H54 (cell line): ENCODE data around the gene ATP8A2.

Source experiments
- DNase-seq: peaks from one replicate; pipeline ENCODE4 v3.0.0; 2011; ENCODE audit warnings: low spot score, mixed read lengths; ENCODE audit not compliant: insufficient read length
- FAIRE-seq: peaks from 3 replicates; lab custom pipeline; 2011; peaks lifted over from hg19 to GRCh38; lab: Jason Lieb, UNC
- POLR2A ChIP-seq: IDR thresholded peaks from 2 replicates; pipeline ENCODE4 v1.6.1; 2011; ENCODE audit warnings: low read depth, mild to moderate bottlenecking, low read length

The ATP8A2 gene

DNA sequence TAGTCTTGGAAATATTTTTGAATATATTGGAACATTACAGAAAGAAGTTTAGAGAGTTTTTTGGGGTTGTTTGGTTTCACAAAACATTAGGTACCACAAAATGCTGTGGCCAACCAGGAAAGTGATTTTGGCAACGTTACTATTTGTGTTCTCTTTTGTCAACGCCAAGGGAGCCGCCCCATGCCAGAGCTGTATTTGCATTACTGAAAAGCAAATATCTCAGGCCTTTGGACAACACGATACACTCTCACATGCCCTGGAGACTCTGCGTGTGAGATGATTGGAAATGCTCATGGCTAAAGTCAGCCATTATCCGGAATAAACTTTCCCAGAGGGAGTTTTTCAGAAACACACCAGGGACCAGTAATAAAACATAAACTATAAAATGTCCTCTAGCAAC, 355.5 kb downstream of the ATP8A2 start:
- TF ChIP-seq POLR2A = no peak
- FAIRE-seq (no peak), DNase-seq (no peak)

DNA sequence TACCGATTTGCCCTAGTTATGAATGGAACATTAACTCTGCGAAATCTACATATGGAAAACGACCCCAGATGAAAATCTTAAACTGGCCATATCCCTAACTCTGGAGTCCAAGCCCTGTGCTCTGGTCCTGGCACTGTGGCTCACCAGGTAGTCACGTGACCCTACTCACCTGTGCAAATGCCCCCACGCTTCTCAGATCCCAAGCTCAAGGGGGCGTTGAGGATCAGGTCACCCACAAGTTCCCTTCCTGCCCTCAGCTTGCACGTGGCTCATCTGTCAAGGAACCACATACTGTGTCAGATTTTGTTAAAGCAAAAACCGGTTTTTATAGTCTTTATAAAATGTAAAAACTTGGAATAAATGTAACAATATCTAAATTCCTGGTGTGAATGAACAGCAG, 356.0 kb downstream of the ATP8A2 start:
- TF ChIP-seq POLR2A = no peak
- DNase-seq = no peak
- no peak for FAIRE-seq

DNA sequence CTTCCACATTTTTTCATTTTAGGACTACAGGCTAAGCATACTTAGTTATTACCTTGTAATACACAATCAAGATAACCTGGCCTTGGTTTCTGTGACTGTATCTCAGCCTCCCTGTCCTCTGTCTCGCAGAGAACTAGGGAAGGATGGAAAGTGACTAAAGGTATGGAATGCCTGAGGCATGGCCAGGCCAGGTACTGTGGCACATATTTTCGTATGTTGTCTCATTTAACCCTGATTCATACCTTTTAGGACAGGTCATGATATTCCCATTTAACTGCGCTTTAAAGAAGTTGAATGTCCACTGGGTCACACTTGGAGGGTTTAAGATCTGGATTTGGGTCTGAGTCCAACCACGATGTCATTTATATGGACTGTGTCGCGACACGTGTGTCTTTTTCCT, 357.4 kb downstream of the ATP8A2 start:
- no peak for DNase-seq
- no peak for FAIRE-seq
- TF ChIP-seq POLR2A = no peak

DNA sequence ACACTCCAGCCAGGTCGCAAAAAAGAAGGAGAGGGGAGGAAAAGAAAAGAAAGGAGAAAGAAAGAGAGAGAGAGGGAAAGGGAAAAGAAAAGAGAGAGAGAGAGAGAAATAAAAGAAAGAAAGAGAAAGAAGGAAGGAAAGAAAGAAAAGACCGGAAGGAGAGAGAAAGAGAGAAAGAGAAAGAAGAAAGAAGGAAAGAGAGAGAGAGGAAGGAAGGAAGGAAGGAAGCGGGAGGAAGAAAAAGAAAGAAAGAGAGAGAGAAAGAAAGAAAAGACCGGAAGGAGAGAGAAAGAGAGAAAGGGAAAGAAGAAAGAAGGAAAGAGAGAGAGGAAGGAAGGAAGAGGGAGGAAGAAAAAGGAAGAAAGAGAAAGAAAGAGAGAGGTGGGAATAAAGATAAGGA, 359.3 kb downstream of the ATP8A2 start:
- FAIRE-seq (no peak), DNase-seq (no peak)
- no peak for TF ChIP-seq POLR2A

DNA sequence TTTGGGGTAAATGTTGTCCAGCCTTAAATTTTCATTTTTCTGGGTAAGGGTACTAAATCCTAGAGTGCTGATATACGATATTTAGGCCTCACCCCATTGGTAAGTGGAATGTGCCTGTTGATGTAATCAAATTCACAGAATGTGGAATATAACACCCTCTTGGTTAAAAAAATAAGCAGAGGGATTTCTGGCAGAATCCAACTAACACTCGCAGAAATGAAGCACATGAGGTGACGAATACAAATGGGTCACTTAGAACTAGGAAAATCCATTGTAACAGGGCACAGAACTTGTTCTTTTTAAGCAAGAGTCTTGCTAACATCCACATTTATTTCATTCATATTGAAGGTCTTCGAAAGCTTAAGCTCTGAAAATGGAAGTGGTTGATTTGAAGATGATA, 359.8 kb downstream of the ATP8A2 start:
- no peak for TF ChIP-seq POLR2A
- DNase-seq = no peak
- FAIRE-seq = no peak

DNA sequence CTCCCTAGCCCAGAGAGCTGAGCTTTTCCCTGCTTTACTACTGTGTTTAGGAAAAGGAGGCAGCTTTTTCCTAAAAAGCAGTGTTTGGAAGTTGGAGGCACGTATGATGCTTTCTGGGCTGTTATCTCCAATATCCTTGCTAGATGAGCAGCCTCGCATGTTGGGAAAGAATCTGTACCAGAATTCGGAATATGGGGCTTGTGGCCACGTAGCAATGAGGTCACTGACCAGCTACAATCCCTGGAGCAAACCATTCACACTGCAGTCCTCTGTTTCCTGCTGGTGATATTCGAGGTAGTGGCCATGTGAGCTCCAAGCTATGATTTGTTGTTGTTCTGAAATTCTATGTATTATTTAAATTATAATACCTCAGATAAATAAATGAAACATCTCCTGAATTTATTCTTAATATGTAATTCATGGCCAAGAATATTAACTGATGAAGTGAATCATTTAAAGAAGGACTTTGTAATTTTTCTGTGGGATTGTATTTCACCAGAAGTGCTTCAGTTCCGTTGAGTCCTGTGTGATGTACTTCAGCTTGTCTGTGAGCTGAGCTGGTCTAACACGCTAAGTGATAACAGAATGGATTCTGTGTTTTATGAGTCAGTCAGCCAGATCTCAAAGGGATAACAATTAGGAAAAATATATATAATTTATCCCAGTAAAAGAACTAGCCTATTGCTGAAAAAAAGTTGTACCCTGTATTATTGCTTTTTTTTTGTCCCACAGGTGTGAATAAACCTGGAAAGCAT, 360.5 kb downstream of the ATP8A2 start:
- DNase-seq = no peak
- no peak for TF ChIP-seq POLR2A
- peak; percentile 69 for FAIRE-seq

DNA sequence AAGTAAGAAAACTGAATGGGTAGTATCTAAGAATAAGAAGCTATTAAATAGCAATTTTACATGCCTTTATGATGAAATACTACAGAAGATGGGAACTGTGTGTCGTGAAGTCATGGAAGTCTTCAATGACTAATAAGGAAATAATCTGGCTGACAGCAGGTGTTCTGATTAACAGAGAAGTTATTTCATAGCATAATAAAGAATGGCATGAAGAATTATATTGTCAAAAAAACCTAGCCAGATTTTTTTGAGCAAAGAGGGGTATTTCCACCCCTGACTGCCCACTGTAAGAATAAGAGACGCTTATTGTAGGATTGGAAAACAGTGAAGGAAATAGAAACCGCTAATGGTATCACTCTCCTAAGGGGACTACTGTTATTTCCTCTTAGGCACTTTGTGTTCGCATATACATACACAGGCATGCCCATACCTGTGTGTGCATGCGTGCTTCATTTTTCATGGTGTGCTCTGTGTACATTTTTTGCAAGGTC, 361.3 kb downstream of the ATP8A2 start:
- DNase-seq (peak; percentile 12), FAIRE-seq (no peak)

DNA sequence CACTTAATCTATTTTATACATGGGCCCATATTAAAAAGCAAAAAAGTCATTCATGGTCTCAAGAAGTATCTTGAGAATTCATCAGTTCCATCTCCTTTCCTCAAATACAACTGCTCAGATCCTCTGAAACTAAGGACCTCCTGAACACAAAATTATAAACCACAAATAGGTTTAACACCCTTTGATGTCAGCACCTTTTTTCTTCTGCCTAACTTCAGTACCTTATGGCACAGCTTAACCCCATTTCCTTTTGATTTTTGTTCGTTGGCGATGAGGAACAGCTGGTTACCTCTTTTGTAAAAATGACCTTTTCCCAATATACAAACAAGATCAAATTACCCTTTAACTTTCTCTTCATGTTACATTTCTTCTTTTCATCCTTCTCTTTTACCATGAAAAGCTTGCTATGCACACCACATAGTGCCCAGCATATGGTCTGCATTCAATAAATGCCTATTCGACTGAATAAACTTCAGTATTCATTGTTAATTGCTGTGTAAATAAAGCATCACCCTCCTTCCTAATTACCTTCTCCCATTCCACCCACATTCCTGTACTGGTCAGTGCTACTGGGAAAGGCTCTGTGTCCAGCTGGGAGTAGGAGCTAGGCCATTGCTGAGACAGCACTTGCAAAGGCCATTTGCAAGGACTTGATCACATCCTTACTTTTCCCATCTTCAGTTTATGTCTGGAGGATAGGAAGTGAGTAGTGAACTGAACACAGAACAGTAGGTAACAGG, 362.1 kb downstream of the ATP8A2 start:
- no peak for FAIRE-seq
- no peak for TF ChIP-seq POLR2A
- no peak for DNase-seq

More for the DNA sequence above, 361.3 kb downstream of the ATP8A2 start:
- no peak for TF ChIP-seq POLR2A

DNA sequence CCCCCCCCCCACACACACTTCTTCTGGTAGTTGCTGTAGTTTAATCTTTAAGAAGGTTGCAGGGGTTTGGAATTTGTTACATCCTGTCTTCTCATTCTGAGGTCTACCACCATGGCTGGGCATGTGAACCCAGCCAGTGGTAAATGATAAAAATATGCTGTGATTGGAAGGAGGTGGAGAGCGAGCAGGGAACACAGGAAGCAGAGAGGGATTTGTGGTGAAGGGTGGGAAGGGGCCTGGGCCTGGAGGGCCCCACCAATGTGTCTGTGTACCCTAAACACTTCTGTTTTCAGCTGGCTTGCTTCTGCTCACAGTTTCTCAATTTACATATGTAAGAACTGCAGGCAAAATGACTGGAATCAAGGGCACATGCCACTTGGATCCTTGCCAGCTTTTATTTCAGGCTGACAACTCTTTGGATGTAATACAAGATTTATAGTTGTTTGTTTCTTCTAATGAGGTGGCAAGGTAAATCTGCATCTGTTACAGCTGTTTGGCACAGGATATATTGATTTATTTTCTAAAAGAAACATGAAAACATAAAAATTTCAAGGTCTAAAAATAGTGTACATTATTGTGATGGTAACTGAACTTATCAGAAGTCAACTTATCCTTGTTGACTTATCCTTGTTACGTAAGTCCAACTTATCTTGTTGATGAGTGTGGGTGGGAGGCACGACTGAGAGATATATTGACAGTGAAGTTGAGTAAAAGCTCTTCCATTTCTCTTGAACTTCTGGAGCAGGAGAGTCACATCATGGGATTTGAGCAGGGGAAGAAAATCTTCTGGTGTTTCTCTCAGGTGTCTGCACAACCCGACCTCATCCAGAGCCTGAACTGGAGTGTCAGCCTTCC, 366.8 kb downstream of the ATP8A2 start:
- DNase-seq = no peak
- TF ChIP-seq POLR2A = no peak
- no peak for FAIRE-seq

DNA sequence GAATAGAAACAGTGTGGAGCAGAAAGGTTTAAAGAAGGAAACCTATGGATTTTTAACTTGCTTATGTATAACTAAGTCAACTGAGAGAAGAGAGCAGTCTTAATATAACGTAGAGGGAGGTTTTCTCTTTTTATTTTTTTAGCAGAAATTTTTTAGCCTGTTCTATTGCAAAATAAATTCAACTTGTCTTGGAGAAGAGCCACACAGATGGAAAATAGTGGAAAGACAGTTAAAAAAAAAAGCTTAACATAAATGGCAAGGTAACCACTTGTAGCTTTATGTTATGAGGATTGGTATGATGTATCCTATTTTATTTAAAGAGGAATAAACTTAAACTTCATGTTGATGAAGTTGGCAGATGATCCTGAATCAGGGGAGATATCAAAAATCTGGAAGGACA, 367.6 kb downstream of the ATP8A2 start:
- no peak for TF ChIP-seq POLR2A
- no peak for FAIRE-seq

DNA sequence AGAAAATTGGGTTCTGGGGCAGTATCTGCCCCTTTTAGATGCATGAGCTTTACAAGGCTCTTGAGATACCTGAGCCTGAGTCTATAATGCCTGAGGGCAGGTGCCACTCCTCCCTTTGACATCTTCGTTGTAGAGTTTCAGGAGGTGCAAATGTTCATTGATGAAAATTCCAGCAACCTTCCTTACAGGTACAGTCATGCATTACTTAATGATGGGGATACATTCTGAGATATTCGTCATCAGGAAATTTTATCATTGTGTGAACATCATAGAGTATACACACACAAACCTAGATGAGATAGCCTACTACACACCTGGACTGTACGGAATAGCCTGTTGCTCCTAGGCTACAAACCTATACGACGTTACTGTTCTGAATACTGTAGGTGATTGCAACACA, 370.0 kb downstream of the ATP8A2 start:
- no peak for TF ChIP-seq POLR2A
- DNase-seq (no peak), FAIRE-seq (no peak)

More for the DNA sequence above, 367.6 kb downstream of the ATP8A2 start:
- DNase-seq = no peak

DNA sequence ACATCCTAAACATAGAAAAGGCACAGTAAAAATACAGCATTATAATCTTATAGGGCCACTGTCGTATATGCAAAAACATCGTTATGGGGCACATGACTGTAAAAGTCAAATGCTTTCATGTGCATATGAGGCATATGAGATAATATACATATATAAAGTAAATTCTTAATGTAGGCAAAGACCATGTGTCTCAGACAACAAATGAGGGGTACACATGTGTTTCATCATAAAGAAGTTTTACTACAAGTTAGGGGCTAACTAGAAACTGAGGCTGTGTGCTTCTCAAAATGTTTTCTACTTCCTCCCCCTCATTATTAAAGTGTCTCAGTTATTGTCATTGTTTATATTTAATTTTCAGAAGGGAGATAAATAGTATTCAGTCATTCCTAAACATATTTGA, 370.4 kb downstream of the ATP8A2 start:
- no peak for TF ChIP-seq POLR2A
- FAIRE-seq (no peak), DNase-seq (no peak)

DNA sequence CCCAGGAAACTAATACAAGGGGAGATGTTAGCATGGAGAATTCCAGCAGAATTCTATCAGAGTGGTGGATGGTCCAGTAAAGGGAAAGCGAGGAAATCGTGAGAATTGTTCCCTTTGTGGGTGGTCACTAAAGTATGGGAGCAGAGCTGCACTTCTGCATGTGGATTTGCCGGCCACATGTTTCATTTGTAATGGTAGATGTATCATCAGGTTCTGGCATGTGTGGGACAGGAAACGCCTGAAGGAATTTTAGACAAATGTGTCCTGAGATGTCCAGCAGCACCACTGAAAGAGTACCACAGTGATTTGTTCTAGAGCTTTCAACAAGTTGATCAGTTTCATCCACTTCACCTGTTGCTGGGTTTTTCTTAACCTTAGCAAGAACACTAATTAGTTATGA, 371.6 kb downstream of the ATP8A2 start:
- DNase-seq (no peak), FAIRE-seq (no peak)

DNA sequence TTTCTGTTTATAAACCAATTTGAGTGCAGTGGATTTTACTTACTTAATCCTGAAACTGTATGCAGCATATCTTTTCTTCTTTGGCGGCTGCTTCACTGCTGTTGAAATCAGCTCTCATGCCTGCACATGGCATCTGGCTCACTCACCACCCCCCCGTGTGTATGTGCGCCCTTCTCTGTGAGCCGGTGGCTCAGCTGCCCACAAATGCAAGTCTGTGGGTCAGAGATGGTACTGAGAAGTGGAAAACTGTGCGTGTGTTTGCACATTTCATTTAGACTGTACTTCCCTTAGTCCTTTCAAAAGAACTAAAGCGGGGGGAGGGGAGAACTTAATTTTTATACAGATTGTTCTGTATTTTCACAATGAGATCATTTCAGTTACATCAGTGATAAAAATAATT, 372.4 kb downstream of the ATP8A2 start:
- FAIRE-seq (no peak), DNase-seq (no peak)
- no peak for TF ChIP-seq POLR2A

More for the DNA sequence above, 371.6 kb downstream of the ATP8A2 start:
- no peak for TF ChIP-seq POLR2A
